Left kidney (tissue), 1 donor: Measurements from ENCODE around the gene DNTTIP2. TPM values are rescaled to one million over a fixed set of nuclear protein-coding genes. Genes with fewer than 3 reads are reported as not detected.

Experiments used
- polyA plus RNA-seq: library from polyadenylated mRNA; unstranded; fragments of 120-200 nt; gene quantifications from one replicate; pipeline ENCODE4 v1.2.1, GENCODE V29; 2013; ENCODE audit not compliant: insufficient read length

DNTTIP2 gene
- polyA plus RNA-seq, 1 donor = 78.9 TPM

Other genes with a start within 250 kb of the DNTTIP2 start
- gene BCAR3, start 197.4 kb downstream of the DNTTIP2 start, polyA plus RNA-seq = 26.6 TPM
- 14.8 TPM for gene GCLM, start 30.2 kb upstream of the DNTTIP2 start, polyA plus RNA-seq
- 11.4 TPM for gene ABCA4, start 241.9 kb upstream of the DNTTIP2 start, polyA plus RNA-seq